ENCODE results near the gene APBA3. TPM values are rescaled to one million over a fixed set of nuclear protein-coding genes. Genes with fewer than 3 reads are reported as not detected.

Gene APBA3
- total and polyA plus RNA-seq, 2 donors from 2014 or later = 17.1 to 27.5 TPM

DNA sequence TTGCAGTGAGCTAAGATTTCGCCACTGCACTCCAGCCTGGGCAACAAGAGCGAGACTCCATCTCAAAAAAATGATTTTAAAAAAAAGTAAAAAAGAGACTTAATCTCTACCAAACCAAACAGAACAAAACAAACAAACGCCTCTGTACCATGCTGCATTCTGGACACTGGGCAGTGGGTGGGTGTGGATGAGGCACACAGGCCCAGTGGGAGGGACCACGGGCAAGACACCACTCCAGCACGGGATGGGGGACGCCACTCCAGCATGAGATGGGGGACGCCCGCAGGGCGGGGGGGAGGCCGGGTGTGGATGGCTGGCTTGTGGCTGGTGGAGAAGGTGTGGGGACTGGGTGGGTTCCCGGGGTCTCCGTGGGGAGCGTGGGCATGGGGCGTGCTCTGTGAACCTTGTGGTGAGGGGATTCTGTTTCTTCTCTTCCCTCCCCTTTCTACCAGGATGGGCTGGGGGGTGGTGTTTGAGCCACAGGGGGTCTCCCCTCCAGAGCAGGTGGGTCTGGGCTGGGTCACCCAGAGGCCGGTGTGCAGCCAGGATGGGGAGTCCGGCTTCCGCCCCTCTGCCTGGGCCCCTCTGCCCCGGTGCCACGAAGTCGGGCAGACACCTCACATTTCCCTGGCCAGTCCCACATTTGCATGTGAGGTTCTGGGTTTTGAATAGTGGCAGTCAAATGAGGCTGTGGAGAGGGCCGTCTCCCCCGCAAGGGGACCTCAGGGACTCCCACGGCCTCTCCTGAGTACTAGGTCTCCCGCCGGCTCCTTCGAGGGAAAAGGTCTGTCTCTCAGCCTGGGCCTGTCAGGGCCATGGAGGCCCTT is 48.6 kb upstream of the APBA3 start:
- H3K36me3 ChIP-seq (ENCODE audit: control insufficient read depth in 2 of 3, insufficient read depth in 3 of 3, low read length in 3 of 3) = no peaks in the 10 kb centered on the region
- peaks cover 0 to 14% (median 0%) of the 10 kb centered on the region in 3 donors for H3K4me1 ChIP-seq (ENCODE audit: control insufficient read depth in 2 of 3, insufficient read depth in 2 of 3, low read depth in 1 of 3, low read length in 3 of 3)
- DNase-seq = no peak
- no peaks in the 10 kb centered on the region for H3K27me3 ChIP-seq (ENCODE audit: control insufficient read depth, insufficient read depth, low read length)
- no peak for FAIRE-seq
- H3K4me3 ChIP-seq (ENCODE audit: low read length in 3 of 3) = no peak overlapping the region
- H3K9ac ChIP-seq (ENCODE audit: low read length in 3 of 3) = no peak overlapping the region
- TF ChIP-seq, protein P1, sequence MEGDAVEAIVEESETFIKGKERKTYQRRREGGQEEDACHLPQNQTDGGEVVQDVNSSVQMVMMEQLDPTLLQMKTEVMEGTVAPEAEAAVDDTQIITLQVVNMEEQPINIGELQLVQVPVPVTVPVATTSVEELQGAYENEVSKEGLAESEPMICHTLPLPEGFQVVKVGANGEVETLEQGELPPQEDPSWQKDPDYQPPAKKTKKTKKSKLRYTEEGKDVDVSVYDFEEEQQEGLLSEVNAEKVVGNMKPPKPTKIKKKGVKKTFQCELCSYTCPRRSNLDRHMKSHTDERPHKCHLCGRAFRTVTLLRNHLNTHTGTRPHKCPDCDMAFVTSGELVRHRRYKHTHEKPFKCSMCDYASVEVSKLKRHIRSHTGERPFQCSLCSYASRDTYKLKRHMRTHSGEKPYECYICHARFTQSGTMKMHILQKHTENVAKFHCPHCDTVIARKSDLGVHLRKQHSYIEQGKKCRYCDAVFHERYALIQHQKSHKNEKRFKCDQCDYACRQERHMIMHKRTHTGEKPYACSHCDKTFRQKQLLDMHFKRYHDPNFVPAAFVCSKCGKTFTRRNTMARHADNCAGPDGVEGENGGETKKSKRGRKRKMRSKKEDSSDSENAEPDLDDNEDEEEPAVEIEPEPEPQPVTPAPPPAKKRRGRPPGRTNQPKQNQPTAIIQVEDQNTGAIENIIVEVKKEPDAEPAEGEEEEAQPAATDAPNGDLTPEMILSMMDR (IDR thresholded peaks at IDR 0.05; ENCODE audit: borderline replicate concordance, extremely low read depth, insufficient read depth) = no peak
- no peaks in the 10 kb centered on the region for H3K9me3 ChIP-seq (ENCODE audit: control insufficient read depth in 2 of 3, insufficient read depth in 1 of 3, low read length in 3 of 3)
- no peak overlapping the region for H3K27ac ChIP-seq (ENCODE audit: low read depth in 2 of 2, low read length in 2 of 2)
- intact Hi-C loops (cut with DNase I) = no loop called here

DNA sequence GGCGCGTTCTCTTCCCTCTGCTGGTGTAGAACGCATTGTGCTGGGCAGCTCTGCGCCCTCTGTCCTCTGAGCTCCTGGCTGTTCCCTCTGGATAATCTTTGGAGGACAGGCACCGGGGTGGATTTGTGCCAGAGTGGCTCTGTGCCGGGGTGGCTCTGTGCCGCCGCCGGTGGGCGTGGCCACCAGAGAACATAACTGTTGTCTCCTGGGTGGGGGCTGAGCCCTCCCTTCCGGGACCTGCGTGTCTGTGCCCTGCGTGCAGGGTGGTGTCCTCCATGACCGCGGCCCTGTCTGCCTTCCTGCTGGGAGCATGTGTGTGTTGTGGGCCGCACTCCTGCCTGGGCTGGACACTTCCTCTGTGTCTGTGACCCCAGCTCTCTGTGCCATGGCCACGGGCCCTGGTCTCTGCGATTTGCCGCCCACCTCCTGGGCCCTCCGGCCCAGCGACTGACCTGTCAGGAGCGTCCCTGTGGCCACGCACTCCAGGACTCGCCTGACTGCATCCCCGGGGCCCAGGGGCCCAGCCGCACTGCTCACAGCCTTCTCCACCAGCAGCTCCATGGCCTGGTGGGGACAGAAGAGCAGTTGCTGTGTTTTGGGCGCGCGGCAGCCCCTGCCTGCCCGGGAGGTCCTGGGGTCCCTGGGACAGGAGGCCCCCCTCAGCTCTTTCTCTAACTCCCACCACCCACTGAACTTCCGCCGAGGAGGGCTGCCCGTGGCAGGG is 47.1 kb upstream of the APBA3 start:
- no peak for FAIRE-seq
- Histone ChIP-seq H3K4me1 (ENCODE audit: control insufficient read depth in 2 of 3, insufficient read depth in 2 of 3, low read depth in 1 of 3, low read length in 3 of 3) (peaks cover 0 to 13% (median 0%) of the 10 kb centered on the region in 3 donors), H3K27ac (ENCODE audit: low read depth in 2 of 2, low read length in 2 of 2) (no peak overlapping the region), H3K36me3 (ENCODE audit: control insufficient read depth in 2 of 3, insufficient read depth in 3 of 3, low read length in 3 of 3) (no peaks in the 10 kb centered on the region), H3K9ac (ENCODE audit: low read length in 3 of 3) (no peak overlapping the region), H3K4me3 (ENCODE audit: low read length in 3 of 3) (no peak overlapping the region), H3K9me3 (ENCODE audit: control insufficient read depth in 2 of 3, insufficient read depth in 1 of 3, low read length in 3 of 3) (no peaks in the 10 kb centered on the region), H3K27me3 (ENCODE audit: control insufficient read depth, insufficient read depth, low read length) (no peaks in the 10 kb centered on the region)
- no peak for DNase-seq
- intact Hi-C loops (cut with DNase I) = no loop called here
- TF ChIP-seq, protein P1 (IDR thresholded peaks at IDR 0.05; ENCODE audit: borderline replicate concordance, extremely low read depth, insufficient read depth) = no peak

DNA sequence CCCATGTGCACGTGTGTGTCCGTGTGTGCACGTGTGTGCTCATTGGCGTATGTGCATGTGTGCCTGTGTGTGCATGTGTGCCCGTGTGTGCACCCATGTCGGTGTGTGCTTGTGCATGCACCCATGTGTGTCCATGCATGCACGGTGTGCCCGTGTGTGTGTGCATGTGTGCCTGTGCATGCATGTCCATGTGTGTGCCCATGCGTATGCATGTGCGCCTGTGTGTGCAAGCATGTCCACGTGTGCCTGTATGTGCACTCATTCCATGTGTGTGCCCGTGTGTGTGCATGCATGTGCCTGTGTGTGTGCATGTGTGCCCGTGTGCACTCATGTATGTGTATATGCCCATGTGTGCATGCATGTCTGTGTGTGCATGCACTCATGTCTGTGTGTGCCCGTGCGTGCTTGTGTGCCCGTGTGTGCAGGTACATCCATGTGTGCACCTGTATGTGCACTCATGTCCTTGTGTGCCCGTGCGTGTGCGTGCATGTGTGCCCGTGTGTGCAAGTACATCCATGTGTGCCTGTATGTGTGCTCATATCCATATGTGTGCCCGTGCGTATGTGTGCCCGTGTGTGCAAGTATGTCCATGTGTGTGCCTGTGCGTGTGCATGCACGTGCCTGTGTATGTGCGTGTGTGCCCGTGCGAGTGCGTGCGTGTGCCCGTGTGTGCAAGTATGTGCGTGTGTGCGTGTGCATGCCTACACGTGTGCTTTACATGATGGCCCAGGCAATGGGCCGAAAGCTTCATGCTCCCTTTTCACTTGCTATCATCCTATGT is 46.3 kb upstream of the APBA3 start:
- H3K9me3 ChIP-seq (ENCODE audit: control insufficient read depth in 2 of 3, insufficient read depth in 1 of 3, low read length in 3 of 3) = no peaks in the 10 kb centered on the region
- TF ChIP-seq, protein P1 (IDR thresholded peaks at IDR 0.05; ENCODE audit: borderline replicate concordance, extremely low read depth, insufficient read depth) = no peak
- no peaks in the 10 kb centered on the region for H3K36me3 ChIP-seq (ENCODE audit: control insufficient read depth in 2 of 3, insufficient read depth in 3 of 3, low read length in 3 of 3)
- no peak overlapping the region for H3K9ac ChIP-seq (ENCODE audit: low read length in 3 of 3)
- intact Hi-C loops (cut with DNase I) = no loop called here
- H3K27ac ChIP-seq (ENCODE audit: low read depth in 2 of 2, low read length in 2 of 2) = no peak overlapping the region
- FAIRE-seq = no peak
- peaks cover 0 to 10% (median 0%) of the 10 kb centered on the region in 3 donors for H3K4me1 ChIP-seq (ENCODE audit: control insufficient read depth in 2 of 3, insufficient read depth in 2 of 3, low read depth in 1 of 3, low read length in 3 of 3)
- H3K27me3 ChIP-seq (ENCODE audit: control insufficient read depth, insufficient read depth, low read length) = no peaks in the 10 kb centered on the region
- DNase-seq = no peak
- no peak overlapping the region for H3K4me3 ChIP-seq (ENCODE audit: low read length in 3 of 3)
